Spinal cord (tissue), 10 donors: ENCODE results near the gene MKRN2OS. TPM values are rescaled to one million over a fixed set of nuclear protein-coding genes. Genes with fewer than 3 reads are reported as not detected.

ENCODE experiments used
- DNase-seq, 6 donors: peaks; one replicate each; pipeline versions ENCODE4 v3.0.0 to v3.0.0-alpha.2; 2013 to 2015; ENCODE audit warnings: low spot score in 6 of 6, low read depth in 4 of 6
- H3K27ac ChIP-seq: one replicate; pipeline ENCODE4 v1.5.1; 2013; ENCODE audit warnings: low read depth, low read length, control low read depth
- H3K27me3 ChIP-seq: one replicate; pipeline ENCODE4 v1.6.1; 2013; ENCODE audit warnings: low read length; ENCODE audit not compliant: control insufficient read depth, insufficient read depth
- H3K36me3 ChIP-seq: one replicate; pipeline ENCODE4 v1.6.1; 2013; ENCODE audit warnings: low read length; ENCODE audit not compliant: control insufficient read depth, insufficient read depth
- H3K4me1 ChIP-seq: one replicate; pipeline ENCODE4 v1.6.1; 2013; ENCODE audit warnings: low read length; ENCODE audit not compliant: control insufficient read depth, insufficient read depth
- H3K4me3 ChIP-seq: one replicate; pipeline ENCODE4 v1.5.1; 2013; ENCODE audit warnings: low read depth, low read length, control low read depth
- H3K9me3 ChIP-seq: one replicate; pipeline ENCODE4 v1.6.1; 2013; ENCODE audit warnings: low read length; ENCODE audit not compliant: control insufficient read depth, insufficient read depth
- WGBS: methylation state at CpG from one replicate; pipeline ENCODE4 v1.1.5; 2013; ENCODE audit warnings: missing lambda C conversion rate; ENCODE audit not compliant: insufficient coverage; 5-methylcytosine and 5-hydroxymethylcytosine counted together
- polyA plus RNA-seq, 2 donors: library from polyadenylated mRNA; unstranded; fragments of 120-200 nt; gene quantifications; one replicate each; pipeline ENCODE4 v1.2.1, GENCODE V29; 2013; ENCODE audit not compliant: insufficient read length in 2 of 2
- total RNA-seq, 2 donors: library from RNA; depleted of rRNA in 1 of 2; stranded (reverse); fragments of 120-200 nt in 1 of 2; fragments of >200 nt in 1 of 2; gene quantifications; one replicate each; pipeline versions ENCODE4 v1.2.3 to v1.2.4, GENCODE V29; 2013 to 2014
- donor health status: healthy.

Gene MKRN2OS
- total and polyA plus RNA-seq, 4 donors: 0.20 to 3.6 (median 1.4) TPM; not detected in 1

DNA sequence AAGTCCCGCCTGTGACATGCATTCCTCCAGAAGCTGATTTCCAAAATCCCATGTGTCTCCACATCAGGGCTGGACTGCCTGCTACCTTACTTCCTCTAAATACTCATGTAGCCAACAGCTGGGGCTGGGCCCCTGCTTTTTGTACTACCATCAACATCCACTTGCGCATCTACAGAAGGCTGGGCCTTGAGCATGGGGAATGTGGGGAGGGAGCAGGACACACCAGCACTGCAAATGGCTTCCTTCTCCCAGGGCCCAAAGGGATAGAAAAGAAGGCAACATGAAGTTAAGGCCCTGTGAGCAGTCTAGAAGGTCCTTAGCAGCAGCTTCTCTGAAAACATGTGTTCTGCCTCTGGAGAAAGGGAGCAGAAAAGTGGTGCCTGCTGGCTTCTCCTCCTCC lies 38.8 kb upstream of the MKRN2OS start:
- Histone ChIP-seq H3K9me3 (no peaks in the 10 kb centered on the region), H3K27ac (peak overlapping the region; percentile 25), H3K27me3 (no peaks in the 10 kb centered on the region), H3K4me3 (no peak overlapping the region), H3K4me1 (peaks cover 22% of the 10 kb centered on the region), H3K36me3 (peaks cover 64% of the 10 kb centered on the region)
- DNase-seq: no peak
- 69% methylated on average over 1 of the region's 2 CpGs for WGBS

DNA sequence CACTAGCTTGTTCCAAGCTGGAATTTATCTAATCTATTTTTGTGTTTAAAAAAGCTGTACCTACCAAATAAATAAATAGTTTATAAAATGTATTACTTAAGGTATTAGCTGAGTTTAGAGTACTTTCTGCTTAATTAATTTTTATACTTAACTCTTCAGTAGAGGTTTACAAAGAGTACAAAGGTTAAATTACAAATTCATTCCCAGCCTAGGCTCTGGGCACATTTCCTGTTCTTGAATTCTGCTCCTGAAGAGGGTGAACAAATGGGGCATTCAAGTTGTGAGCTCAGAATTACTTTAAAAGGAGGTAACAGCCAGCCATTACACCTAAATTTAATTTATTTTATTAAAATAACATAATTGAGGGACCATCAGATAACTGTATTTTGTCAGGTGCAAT lies 38.0 kb upstream of the MKRN2OS start:
- Histone ChIP-seq H3K9me3 (no peaks in the 10 kb centered on the region), H3K36me3 (peaks cover 63% of the 10 kb centered on the region), H3K4me3 (no peak overlapping the region), H3K27ac (no peak overlapping the region), H3K4me1 (peaks cover 22% of the 10 kb centered on the region), H3K27me3 (no peaks in the 10 kb centered on the region)
- no peak for DNase-seq

DNA sequence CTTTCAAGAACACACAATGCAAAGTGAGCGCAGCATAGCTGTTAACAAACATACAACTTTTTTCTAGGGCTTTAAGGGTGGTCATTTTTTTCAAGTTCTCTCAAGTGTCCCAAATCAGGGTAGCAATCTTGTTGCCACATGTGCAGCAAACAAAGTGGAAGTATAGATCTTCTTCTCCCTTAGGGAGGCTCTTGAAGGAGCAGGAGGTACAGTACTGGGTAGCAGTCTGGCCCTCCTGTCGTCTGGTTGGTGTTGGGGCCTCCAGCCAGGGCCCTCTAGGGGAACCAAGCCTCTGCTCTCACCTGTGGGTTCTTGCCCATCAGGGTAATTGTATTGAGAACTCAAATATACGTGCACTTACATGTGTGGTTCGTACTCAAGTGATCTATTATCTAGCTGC lies 37.4 kb upstream of the MKRN2OS start:
- Histone ChIP-seq H3K4me1 (peaks cover 22% of the 10 kb centered on the region), H3K36me3 (peaks cover 64% of the 10 kb centered on the region), H3K4me3 (no peak overlapping the region), H3K27me3 (no peaks in the 10 kb centered on the region), H3K9me3 (no peaks in the 10 kb centered on the region), H3K27ac (no peak overlapping the region)
- WGBS: 70% methylated on average over 1 of the region's 4 CpGs
- no peak for DNase-seq

DNA sequence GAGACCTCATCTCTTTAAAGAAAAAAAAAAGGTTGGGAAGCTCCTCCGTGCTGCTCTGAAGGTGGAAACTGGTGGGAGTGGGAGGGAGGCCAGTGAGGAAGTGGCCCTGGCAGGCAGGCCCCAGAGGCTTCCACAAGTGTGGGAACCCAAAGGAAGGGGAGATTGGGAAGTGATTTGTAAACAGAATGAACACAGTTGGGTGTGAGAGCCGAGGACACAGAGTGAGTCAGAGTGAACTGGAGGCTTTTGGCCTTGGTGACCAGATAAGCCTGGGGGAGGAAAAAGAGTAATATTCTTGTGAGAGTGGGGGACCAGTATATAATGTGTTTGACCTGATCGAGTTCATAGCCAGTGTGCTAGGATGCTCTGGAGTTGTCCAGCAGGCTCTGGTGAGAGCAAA lies 34.6 kb upstream of the MKRN2OS start:
- H3K27ac ChIP-seq: no peak overlapping the region
- H3K27me3 ChIP-seq: no peaks in the 10 kb centered on the region
- 90% methylated on average over 3 of the region's 3 CpGs for WGBS
- H3K4me3 ChIP-seq: no peak overlapping the region
- H3K36me3 ChIP-seq: peaks cover 75% of the 10 kb centered on the region
- DNase-seq: no peak
- no peaks in the 10 kb centered on the region for H3K9me3 ChIP-seq
- peaks cover 16% of the 10 kb centered on the region for H3K4me1 ChIP-seq

DNA sequence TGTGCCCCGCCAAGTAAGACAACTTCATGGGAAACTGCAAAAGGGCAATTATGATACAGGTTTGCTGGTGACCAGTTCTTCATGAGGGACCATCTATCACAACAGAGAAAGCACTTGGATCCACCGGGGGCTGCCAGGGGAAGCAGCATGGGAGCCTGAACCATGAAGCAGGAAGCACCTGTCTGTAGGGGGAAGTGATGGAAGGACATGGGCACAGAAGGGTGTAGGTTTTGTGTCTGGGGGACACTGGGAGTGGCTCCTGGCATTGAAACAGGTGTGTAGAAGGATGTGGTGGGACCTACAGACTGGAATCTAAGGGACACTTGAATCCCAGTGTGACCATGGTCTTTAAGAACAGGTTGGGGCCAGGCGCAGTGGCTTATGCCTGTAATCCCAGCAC lies 34.2 kb upstream of the MKRN2OS start:
- WGBS: 86% methylated on average over 2 of the region's 3 CpGs
- Histone ChIP-seq H3K4me3 (no peak overlapping the region), H3K36me3 (peaks cover 75% of the 10 kb centered on the region), H3K27me3 (no peaks in the 10 kb centered on the region), H3K27ac (no peak overlapping the region), H3K9me3 (no peaks in the 10 kb centered on the region), H3K4me1 (peaks cover 13% of the 10 kb centered on the region)
- no peak for DNase-seq

DNA sequence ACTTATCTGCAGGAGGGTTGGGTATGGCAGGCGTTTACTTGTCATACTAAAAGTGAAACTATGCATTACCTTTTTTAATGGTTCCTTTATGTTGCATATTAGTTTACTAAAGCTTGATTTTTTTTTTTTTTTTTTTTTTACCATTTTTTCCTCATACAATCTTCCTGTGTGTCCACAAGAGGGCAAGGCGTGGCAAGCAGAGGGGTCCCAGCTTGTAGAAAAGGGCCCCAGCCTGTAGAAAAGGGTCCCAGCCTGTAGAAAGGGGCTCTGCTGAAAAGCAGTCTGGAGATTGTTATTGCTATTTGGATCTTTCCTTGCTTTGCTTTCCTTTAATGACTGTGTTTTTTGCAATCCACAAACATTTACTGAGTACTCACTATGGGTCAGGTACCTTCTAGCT lies 33.4 kb upstream of the MKRN2OS start:
- H3K27ac ChIP-seq: no peak overlapping the region
- H3K27me3 ChIP-seq: no peaks in the 10 kb centered on the region
- no CpG with 5 or more reads among the region's 2 CpGs for WGBS

DNA sequence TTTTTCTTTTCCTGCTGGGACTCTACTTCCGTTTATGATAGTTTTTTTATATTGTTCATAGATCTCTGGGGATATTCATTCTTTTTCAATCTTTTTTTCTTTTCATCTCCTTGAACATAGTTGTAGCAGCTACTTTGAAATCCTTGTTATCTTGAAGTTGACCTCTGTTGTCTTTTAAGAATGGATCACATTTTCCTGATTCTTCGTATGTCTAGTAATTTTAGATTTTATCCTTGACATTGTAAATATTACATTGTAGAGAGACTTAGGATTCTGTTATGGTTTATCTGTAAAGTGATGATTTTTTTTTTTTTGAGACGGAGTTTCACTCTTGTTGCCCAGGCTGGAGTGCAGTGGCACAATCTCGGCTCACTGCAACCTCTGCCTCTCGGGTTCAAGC lies 32.1 kb upstream of the MKRN2OS start:
- Histone ChIP-seq H3K27ac (no peak overlapping the region), H3K36me3 (peaks cover 76% of the 10 kb centered on the region), H3K4me3 (no peak overlapping the region), H3K9me3 (no peaks in the 10 kb centered on the region), H3K27me3 (no peaks in the 10 kb centered on the region), H3K4me1 (no peaks in the 10 kb centered on the region)
- 100% methylated on average over 3 of the region's 5 CpGs for WGBS
- DNase-seq: no peak

More for the DNA sequence above, 33.4 kb upstream of the MKRN2OS start:
- no peak overlapping the region for H3K4me3 ChIP-seq
- H3K4me1 ChIP-seq: peaks cover 6% of the 10 kb centered on the region
- no peaks in the 10 kb centered on the region for H3K9me3 ChIP-seq
- no peak for DNase-seq
- peaks cover 72% of the 10 kb centered on the region for H3K36me3 ChIP-seq

DNA sequence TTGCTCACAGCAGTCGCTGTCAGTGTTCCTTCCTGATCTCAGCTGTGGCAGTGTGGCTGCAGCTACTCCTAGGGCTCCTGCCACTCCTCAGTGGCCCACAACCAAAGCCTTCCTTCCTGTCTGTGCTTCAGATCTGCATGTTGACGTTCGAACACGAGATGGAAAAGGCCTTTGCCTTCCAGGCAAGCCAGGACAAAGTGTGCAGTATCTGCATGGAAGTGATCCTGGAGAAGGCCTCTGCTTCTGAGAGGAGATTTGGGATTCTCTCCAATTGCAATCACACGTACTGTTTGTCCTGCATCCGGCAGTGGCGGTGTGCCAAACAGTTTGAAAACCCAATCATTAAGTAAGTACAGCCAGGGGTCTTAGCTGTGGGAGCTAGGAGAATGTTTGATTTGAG lies 29.4 kb upstream of the MKRN2OS start:
- no peaks in the 10 kb centered on the region for H3K27me3 ChIP-seq
- H3K9me3 ChIP-seq: no peaks in the 10 kb centered on the region
- whole genome bisulfite sequencing: 89% methylated on average over 1 of the region's 7 CpGs
- peak in 1 of 6 donors; percentile 51 for DNase-seq
- peaks cover 77% of the 10 kb centered on the region for H3K36me3 ChIP-seq
- H3K4me3 ChIP-seq: no peak overlapping the region
- no peaks in the 10 kb centered on the region for H3K4me1 ChIP-seq
- no peak overlapping the region for H3K27ac ChIP-seq

DNA sequence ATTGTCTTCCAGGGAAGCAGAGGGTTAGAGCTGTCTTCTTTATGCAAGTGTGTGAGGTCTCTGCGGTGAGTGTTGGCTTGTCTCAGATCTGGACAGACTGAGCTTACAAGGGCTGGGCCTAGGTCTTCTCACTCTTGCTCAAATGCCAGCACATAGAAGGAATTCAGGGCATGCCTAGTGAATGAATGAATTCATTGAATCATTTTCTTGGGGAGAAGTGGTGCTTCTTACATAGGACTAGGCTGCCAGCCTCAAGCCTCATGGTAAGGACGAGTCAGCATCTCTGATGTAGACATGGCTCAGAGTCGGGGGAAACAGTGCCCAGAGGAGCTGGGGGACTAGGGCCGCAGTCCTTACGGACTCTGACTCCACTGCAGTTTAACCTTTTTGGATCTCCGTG lies 28.8 kb upstream of the MKRN2OS start:
- no peaks in the 10 kb centered on the region for H3K4me1 ChIP-seq
- no peak overlapping the region for H3K4me3 ChIP-seq
- peaks cover 71% of the 10 kb centered on the region for H3K36me3 ChIP-seq
- no peak overlapping the region for H3K27ac ChIP-seq
- WGBS: 98% methylated on average over 6 of the region's 6 CpGs
- no peaks in the 10 kb centered on the region for H3K27me3 ChIP-seq
- DNase-seq: no peak
- no peaks in the 10 kb centered on the region for H3K9me3 ChIP-seq

DNA sequence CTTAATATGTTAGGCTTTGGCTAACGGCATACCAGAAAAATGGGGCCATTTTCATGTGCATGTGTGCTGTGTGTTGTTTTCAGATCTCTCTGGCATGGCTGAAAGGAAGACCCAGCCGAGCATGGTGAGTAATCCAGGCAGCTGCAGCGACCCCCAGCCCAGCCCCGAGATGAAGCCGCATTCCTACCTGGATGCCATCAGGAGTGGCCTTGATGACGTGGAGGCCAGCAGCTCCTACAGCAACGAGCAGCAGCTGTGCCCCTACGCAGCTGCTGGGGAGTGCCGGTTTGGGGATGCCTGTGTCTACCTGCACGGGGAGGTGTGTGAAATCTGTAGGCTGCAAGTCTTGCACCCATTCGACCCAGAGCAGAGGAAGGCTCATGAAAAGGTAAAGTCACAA lies 26.7 kb upstream of the MKRN2OS start:
- H3K4me1 ChIP-seq: no peaks in the 10 kb centered on the region
- H3K4me3 ChIP-seq: no peak overlapping the region
- no peak overlapping the region for H3K27ac ChIP-seq
- no peaks in the 10 kb centered on the region for H3K9me3 ChIP-seq
- peaks cover 60% of the 10 kb centered on the region for H3K36me3 ChIP-seq
- DNase-seq: no peak
- no peaks in the 10 kb centered on the region for H3K27me3 ChIP-seq
- 97% methylated on average over 11 of the region's 11 CpGs for WGBS
